GM18498 (cell line): Measurements from ENCODE around the gene DOCK10.
A peak's percentile ranks its signal among the peaks of the same experiment; 100 is the strongest.
"Not testable (repeated sequence)": the region's sequence is repeated elsewhere in the genome, so short reads cannot be mapped to it uniquely, and the experiment has no call there.

ENCODE experiments used
- ATAC-seq: cut with Tn5 transposase; IDR thresholded peaks from one replicate; pipeline ENCODE4 v1.9.1; 2021; ENCODE audit warnings: mild to moderate bottlenecking, moderate library complexity; ENCODE audit not compliant: unreplicated experiment

The DOCK10 gene

DNA sequence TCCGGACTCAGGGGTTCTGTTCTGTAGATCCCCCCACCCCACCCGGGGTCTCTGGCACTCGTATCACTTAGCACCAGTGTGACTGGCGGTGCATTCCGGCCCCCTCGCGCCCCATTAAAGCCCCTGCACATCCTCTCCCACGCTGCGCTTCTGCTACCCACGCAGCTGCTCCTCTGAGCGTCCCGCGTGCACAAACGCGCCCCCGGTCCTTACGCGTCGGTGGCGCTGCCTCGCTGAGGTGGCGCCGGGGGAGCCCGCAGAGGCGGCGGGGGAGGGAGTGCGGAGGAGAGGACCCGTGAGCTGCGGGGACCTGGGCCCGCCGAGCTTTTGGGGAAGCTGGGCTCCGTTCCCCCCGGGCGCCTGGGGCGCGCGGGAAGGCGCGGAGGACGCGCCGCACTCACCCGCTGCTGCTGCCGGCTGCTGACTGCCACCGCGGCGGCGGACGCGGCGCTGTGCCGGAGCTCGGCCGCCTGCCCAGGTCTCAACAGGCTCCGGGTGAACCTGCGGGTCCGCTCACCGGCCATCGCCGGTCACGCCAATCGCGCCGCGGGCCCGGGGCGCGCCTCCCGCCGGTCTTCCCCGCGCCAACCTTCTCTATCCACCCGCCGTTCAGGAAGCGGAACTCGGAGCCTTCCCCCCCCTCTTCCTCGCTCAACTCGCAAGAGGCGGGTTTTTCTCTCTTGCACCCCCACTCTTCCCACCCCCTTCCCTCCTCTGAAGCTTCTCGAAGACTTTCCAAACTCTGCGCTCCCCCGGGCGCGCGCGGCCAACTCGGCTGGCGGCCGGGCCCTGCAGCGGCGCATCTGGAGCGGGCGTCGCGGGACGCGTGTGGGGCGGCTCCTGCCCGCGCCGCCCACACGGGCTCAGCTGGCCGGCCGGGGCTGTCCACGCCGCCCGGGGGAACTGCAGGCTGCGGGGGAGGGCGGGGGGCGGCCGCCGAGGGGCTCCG is at the start of gene DOCK10:
Gene DOCK10 (minus strand): TSS at position 618 of the 949 bp plus-strand sequence. CDS start 94 bp downstream, at position 524.
- ATAC-seq = peak; percentile 32

GRCh38 chr2:225091336-225091735 is 49.1 kb upstream of the DOCK10 start:
- ATAC-seq = no peak

DNA sequence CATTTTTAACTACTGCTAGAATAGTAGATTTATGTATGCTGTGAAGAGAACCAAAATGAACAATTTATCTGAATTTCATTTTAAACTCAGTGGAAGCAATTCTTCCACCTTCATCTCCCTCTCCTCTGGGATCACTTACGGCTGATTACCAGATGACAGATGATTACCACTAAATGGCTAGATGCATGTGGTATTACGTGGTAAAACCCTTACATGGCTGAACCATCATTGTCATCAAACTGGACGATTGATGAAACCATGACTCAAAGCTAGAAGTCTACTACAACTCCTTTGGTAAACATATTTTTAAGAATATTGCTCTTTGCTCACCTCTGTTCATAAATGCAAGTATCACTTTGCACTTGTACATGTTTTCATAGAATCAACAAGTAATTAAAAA is 48.5 kb upstream of the DOCK10 start:
- ATAC-seq = no peak

- no peak for ATAC-seq
Observed at GRCh38 chr2:225086915-225087314, 44.6 kb upstream of the DOCK10 start.

GRCh38 chr2:225086439-225086838 is 44.2 kb upstream of the DOCK10 start:
- no peak for ATAC-seq

- ATAC-seq = no peak
Observed at GRCh38 chr2:225083276-225083675, 41.0 kb upstream of the DOCK10 start.

GRCh38 chr2:225076125-225076524 is 33.9 kb upstream of the DOCK10 start:
- no peak for ATAC-seq

- ATAC-seq = no peak
Observed at GRCh38 chr2:225074919-225075681, 32.8 kb upstream of the DOCK10 start.

- ATAC-seq = no peak
Observed at GRCh38 chr2:225074366-225074765, 32.1 kb upstream of the DOCK10 start.

GRCh38 chr2:225073198-225073597 is 30.9 kb upstream of the DOCK10 start:
- no peak for ATAC-seq

DNA sequence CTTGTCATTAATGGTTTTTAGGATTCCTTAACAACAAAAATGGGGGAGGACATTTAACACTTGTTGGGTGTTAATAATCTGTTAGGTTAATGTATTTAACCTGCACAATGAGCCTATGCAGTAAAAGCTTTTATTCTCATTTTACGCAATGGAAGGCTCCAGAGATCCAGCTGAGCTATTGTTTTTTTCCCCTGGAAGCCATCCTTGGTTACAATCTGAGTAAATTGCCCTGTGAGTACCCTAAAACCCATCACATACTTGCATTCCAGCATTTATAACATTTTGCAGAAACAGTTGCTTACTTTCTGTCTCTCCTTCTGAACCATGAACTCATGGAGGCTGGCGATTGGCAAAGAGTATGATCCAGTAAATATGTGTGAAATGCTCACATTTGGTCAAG is 30.2 kb upstream of the DOCK10 start:
- ATAC-seq = no peak

DNA sequence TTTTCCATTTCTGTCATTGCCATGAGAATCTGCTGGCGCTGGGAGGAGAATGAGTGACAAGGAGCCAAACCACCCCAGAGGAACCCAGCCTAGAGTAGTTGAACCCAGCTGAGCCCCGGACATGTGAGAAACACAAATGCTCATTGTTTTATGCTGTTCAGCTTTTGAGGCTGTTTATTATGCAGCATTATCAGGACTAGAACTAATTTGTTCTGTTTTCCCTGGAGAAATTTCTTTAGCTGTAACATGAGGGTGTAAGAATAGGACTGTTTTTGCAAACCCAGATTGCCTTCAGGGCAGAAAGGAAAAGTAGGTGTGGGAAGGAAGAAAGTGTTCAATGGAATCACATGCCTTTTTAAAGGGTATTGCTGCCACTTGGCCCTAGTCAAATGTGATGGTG is 28.5 kb upstream of the DOCK10 start:
- no peak for ATAC-seq

DNA sequence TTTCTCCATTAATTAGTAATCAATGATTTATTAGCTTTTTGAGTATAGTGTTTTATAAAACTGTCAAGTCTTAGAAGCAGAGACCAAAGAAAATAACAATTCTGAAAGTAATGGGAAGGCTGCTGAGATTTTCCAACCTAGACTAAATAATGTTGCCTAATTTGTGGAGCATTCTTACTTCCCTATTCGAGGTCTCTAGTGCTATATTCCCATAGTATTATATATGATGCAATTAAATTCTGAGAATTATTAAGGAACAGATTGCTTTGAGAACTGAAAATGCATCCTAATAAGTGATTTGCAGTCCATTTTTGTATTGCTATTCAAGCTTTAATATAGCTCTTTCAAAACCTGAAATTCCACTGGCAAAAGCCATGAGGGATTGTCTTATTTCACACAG is 27.7 kb upstream of the DOCK10 start:
- ATAC-seq = no peak

DNA sequence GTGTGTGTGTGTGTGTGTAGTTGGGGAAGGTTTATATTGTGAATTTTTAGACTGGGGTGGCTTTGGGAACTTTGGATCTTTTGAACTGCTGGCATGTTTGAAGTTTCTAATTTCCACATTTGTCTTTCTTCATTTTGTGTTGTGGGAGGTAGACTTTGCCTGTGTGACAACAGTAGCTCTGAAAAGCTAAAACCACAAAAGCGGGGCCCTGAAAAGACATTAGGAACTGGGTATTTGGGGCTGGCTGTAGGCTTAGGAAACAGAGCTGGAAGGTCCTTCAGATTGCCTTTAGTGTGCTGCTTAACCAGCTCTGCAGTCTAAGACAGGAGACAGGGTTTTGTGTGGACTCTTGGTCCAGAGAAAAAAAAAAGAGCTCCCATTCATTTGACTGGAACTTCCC is 27.2 kb upstream of the DOCK10 start:
- ATAC-seq = no peak

- no peak for ATAC-seq
Observed at GRCh38 chr2:225065882-225066281, 23.6 kb upstream of the DOCK10 start.

DNA sequence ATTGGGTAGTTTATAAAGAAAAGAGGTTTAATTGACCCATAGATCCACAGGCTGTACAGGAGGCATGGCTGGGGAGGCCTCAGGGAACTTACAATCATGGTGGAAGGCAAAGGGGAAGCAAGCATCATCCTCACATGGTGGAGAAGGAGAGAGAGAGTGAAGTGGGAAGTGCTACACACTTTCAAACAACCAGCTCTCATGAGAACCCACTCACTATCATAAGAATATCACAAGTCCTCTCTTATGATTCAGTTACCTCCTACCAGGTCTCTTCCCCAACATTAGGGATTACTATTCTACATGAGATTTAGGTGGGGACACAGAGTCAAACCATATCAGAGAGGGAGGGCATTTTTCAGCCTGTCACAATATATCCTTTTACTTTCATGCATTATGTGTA is 22.7 kb upstream of the DOCK10 start:
- peak; percentile 26 for ATAC-seq

- peak; percentile 74 for ATAC-seq
Observed at GRCh38 chr2:225064362-225064761, 22.1 kb upstream of the DOCK10 start.

DNA sequence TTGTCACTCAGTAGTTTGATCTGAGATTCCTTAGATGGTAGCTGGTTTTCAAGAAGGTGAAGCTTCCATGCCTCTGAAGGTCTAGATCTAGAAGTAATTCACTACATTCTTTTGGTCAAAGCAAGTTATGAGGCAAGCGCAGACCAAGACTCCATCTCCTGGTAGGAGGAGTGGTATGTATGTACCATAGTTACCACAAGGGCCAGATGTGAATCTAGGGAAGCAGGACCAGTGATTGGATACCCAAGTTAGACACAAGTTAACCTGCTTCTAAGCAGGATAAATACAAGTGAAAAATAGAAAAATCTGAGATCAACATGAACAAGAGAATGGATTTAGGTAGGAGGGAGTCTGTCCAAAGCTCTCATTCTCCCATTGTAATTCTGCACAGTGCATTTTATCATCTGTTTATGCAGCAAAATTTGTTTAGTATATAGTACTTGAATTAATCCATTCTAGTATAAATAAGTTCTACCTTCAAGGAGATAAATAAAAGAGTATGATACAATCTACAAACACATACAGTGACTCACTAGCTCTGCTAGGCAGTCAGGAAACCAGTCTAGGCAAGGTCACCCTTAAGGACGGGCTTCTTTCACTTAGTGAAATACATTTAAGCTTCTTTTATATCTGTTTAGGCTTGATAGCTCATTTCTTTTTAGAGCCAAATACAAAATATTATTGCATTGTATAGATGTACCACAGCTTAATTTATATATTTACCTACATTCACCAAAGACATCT is 14.2 kb upstream of the DOCK10 start:
- ATAC-seq = no peak

DNA sequence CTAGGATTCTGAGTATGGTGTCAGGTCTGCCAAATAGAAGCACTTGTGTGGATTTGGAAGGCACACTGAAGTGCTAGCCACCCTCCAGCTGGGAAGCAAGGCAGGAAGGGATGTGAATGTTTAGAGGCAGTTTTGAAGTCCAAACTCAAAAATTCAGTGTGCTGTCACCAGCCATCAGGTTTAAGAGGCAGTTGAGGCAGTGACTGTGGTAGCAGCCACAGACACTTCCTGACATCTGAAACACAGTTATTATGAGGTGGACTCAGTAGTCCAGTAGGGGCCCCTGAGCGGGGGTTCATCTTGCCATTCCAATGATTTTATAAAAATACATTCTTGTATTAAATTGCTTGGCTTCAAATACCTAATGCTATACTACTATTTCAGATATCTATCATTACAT is 13.4 kb upstream of the DOCK10 start:
- ATAC-seq = no peak

DNA sequence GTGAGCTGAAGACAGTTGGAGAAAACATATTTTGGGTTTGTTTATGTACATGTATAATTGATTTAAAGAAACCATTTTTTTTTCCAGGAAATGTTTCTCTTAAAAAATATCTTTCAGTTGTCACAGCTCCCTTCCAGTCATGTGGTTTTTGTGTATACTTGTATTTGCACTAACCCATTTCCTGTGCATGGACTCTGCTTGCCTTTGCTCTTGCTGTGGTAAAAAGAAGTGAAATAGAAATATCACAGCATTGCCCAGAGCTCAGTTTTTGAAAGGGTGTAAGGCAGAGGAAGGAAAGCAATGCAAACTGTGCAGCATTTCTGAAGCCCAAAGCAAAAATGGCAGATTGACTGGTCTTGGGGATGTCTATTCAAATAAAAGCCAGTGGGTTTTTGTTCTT is 10.4 kb upstream of the DOCK10 start:
- peak; percentile 95 for ATAC-seq

- not testable (repeated sequence) for ATAC-seq
Observed at GRCh38 chr2:225047502-225047901, 5.2 kb upstream of the DOCK10 start.
